ENCODE results near the gene PDE11A. TPM values are rescaled to one million over a fixed set of nuclear protein-coding genes. Genes with fewer than 3 reads are reported as not detected.

The PDE11A gene
- total and polyA plus RNA-seq, 4 donors, result 1.0 to 5.9 (median 1.7) TPM

- no peak for TF ChIP-seq REST (IDR thresholded peaks at IDR 0.05)
Measured at GRCh38 chr2:177908824-177909223, 163.8 kb downstream of the PDE11A start (continued).

- Histone ChIP-seq H3K27ac (ENCODE audit: low read depth in 1 of 2, low read length in 2 of 2) (no peak overlapping the region), H3K27me3 (ENCODE audit: control insufficient read depth in 4 of 4, insufficient read depth in 4 of 4, low read length in 3 of 4) (no peaks in the 10 kb centered on the region), H3K36me3 (ENCODE audit: control insufficient read depth in 4 of 4, insufficient read depth in 3 of 4, low read depth in 1 of 4, low read length in 3 of 4) (no peaks in the 10 kb centered on the region), H3K9ac (ENCODE audit: low read depth in 1 of 2, low read length in 2 of 2) (no peak overlapping the region), H3K9me3 (ENCODE audit: control insufficient read depth in 4 of 4, low read length in 3 of 4) (no peaks in the 10 kb centered on the region), H3K4me1 (ENCODE audit: control insufficient read depth in 4 of 4, insufficient read depth in 4 of 4, low read length in 3 of 4) (no peaks in the 10 kb centered on the region), H3K4me3 (ENCODE audit: low read depth in 1 of 3, low read length in 3 of 3) (no peak overlapping the region)
- TF ChIP-seq HNF4A (conservative IDR thresholded peaks at IDR 0.05) (no peak), SP1 (IDR thresholded peaks at IDR 0.05) (no peak), ZBTB33 (IDR thresholded peaks at IDR 0.05) (no peak), CTCF (IDR thresholded peaks at IDR 0.05; ENCODE audit: low read depth, low read length, missing input control) (no peak), RXRA (IDR thresholded peaks at IDR 0.05) (no peak), MAX (IDR thresholded peaks at IDR 0.05) (no peak), EGR1 (IDR thresholded peaks at IDR 0.05; ENCODE audit: low read depth in 2 of 2) (no peak), GABPA (IDR thresholded peaks at IDR 0.05 in 1 of 2, conservative IDR thresholded peaks at IDR 0.05 in 1 of 2) (no peak), JUND (IDR thresholded peaks at IDR 0.05) (no peak), RAD21 (IDR thresholded peaks at IDR 0.05) (no peak), HNF4G (IDR thresholded peaks at IDR 0.05) (no peak), FOXA2 (IDR thresholded peaks at IDR 0.05) (no peak), REST (IDR thresholded peaks at IDR 0.05) (no peak), FOXA1 (IDR thresholded peaks at IDR 0.05) (no peak), TAF1 (conservative IDR thresholded peaks at IDR 0.05) (no peak), YY1 (IDR thresholded peaks at IDR 0.05) (no peak), ATF3 (IDR thresholded peaks at IDR 0.05) (no peak), NR2F2 (IDR thresholded peaks at IDR 0.05) (no peak)
- no peak for DNase-seq (ENCODE audit: low spot score)
- 82% methylated on average over 2 of the region's 2 CpGs for WGBS
Measured at GRCh38 chr2:177908182-177908581, 164.4 kb downstream of the PDE11A start.
